ENCODE results near the gene TTLL5. TPM values are rescaled to one million over a fixed set of nuclear protein-coding genes. Genes with fewer than 3 reads are reported as not detected.

The TTLL5 gene
- total RNA-seq, 1 experiment from 2014 or later: 35.7 TPM

GRCh38 chr14:75747899-75748298 is 86.9 kb downstream of the TTLL5 start:
- Histone ChIP-seq H3K23ac (ENCODE audit: insufficient read length, low read depth, low read length) (no peak overlapping the region), H3K27ac (ENCODE audit: insufficient read length, low read depth, low read length) (no peak overlapping the region), H4K8ac (replicated peaks; ENCODE audit: insufficient read length, low read depth, low read length) (no peak overlapping the region), H2BK120ac (ENCODE audit: low read depth, low read length, poor library complexity, severe bottlenecking) (no peak overlapping the region), H2AK5ac (ENCODE audit: insufficient read length, low read length) (no peak overlapping the region), H3T11ph (ENCODE audit: low read length) (no peak overlapping the region), H3K4me2 (ENCODE audit: insufficient read depth, insufficient read length, low read length) (no peak overlapping the region), H3K79me2 (ENCODE audit: insufficient read depth, low read length) (no peaks in the 10 kb centered on the region), H3K14ac (ENCODE audit: insufficient read depth, low read length) (no peak overlapping the region), H4K20me1 (ENCODE audit: control insufficient read depth, insufficient read depth, insufficient read length) (no peaks in the 10 kb centered on the region), H4K91ac (ENCODE audit: insufficient read length, low read depth, low read length) (no peak overlapping the region), H4K5ac (ENCODE audit: insufficient read length, low read depth, low read length) (no peak overlapping the region), H2BK12ac (ENCODE audit: insufficient read length, low read depth, low read length) (no peak overlapping the region), H3K18ac (ENCODE audit: insufficient read length, low read depth, low read length) (no peak overlapping the region), H3K27me3 (ENCODE audit: insufficient read depth, low read length) (no peaks in the 10 kb centered on the region), H3K56ac (ENCODE audit: insufficient read length, low read depth, low read length) (no peak overlapping the region), H3K23me2 (ENCODE audit: insufficient read length, low read depth, low read length, poor library complexity, severe bottlenecking) (no peaks in the 10 kb centered on the region), H3K9me3 (ENCODE audit: control insufficient read depth, low read depth, low read length) (no peaks in the 10 kb centered on the region), H2BK15ac (ENCODE audit: low read depth, low read length) (no peak overlapping the region), H3K4ac (ENCODE audit: low read depth, low read length) (no peak overlapping the region), H3K9ac (ENCODE audit: extremely low read depth, insufficient read length, low read length) (no peak overlapping the region), H3K79me1 (ENCODE audit: insufficient read depth, low read depth, low read length, poor library complexity, severe bottlenecking) (no peaks in the 10 kb centered on the region), H2AFZ (ENCODE audit: low read length) (no peak overlapping the region), H2BK20ac (ENCODE audit: low read depth, low read length, poor library complexity, severe bottlenecking) (no peak overlapping the region), H3K4me1 (ENCODE audit: insufficient read depth, low read length) (no peaks in the 10 kb centered on the region), H2BK5ac (ENCODE audit: insufficient read length, low read length) (no peak overlapping the region)
- DNase-seq: no peak
- H3K36me3 Mint-ChIP-seq (ENCODE audit: insufficient read depth in 1 of 3, low read depth in 3 of 3): peaks cover 30 to 49% (median 43%) of the 10 kb centered on the region in 3 experiments
- no peak for TF ChIP-seq CTCF (conservative IDR thresholded peaks at IDR 0.05)
- H3K4me1 Mint-ChIP-seq: peaks cover 0 to 4% of the 10 kb centered on the region in 2 experiments; a peak in 2 of 4 replicates
- WGBS (ENCODE audit: extremely low coverage, insufficient read length, low lambda C conversion rate): no CpG with 5 or more reads among the region's 2 CpGs
- H3K4me3 Mint-ChIP-seq: no peak overlapping the region
- H3K27ac Mint-ChIP-seq: no peak overlapping the region
- H3K27me3 Mint-ChIP-seq (ENCODE audit: low read depth): no peaks in the 10 kb centered on the region
- H3K9me3 Mint-ChIP-seq: peaks cover 3% of the 10 kb centered on the region in 2 experiments; a peak in 3 of 5 replicates
